HG03342 (cell line): Measurements from ENCODE around the gene SCARF2.
"Not testable (repeated sequence)": the region's sequence is repeated elsewhere in the genome, so short reads cannot be mapped to it uniquely, and the experiment has no call there.

Experiments
- ATAC-seq: cut with Tn5 transposase; IDR thresholded peaks from one replicate; pipeline ENCODE4 v1.9.1; 2021; ENCODE audit warnings: mild to moderate bottlenecking, moderate library complexity; ENCODE audit not compliant: unreplicated experiment

The SCARF2 gene

DNA sequence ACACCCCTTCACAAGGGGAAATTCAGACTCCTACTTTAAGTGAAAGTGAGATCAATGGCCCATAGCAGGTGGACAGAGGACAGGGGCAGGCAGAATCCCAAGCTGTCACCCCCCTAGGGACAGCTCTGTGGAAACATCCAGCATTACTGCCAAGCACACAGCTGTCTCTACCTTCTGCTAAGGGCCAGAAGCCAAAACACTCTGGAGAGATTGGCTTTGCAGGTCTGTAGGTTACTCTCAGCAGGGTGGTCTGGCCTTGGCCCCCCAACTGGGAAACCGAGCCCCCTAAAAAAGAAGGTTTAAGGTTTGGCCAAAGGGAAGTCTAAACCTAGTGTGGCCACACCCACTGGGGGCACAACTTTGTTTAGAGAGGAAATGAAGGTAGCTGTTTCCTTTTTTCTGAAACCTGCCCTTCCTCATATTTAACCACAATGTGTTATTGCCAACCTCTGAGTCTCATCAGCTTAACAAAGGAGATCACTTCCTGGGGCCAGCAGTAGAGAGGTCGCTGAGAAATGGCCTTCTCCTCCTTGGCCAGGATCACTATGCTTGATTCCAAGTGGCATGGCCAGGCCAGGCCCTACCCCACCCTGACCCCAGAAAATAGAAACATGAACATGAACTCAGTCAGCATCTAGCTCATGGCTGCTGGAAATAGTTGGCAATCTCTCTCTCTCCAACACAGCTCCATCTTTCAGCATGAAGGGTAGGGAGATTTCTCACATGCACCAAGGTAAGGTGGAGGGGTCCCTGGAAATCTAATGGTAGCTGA, 25.9 kb upstream of the SCARF2 start:
- no peak for ATAC-seq

DNA sequence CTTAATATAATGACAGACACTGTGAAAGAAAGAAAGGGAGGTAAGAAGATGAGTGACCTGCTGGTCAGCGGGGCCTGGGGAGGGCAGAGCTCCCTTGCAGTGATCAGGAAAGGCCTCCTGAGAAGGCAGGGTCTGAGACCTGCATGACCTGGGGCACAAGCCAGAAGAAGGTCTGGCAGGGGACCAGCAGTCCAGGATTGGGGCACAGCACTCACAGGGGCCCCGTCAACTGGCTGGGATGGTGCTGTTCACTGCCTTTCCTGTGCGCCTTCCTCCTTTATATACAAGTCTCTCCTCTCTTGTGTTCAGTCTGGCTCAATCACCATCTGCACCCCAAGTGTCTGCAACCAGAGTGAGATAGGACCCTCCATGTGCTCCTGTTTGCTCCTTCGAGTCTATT, 22.2 kb upstream of the SCARF2 start:
- no peak for ATAC-seq

DNA sequence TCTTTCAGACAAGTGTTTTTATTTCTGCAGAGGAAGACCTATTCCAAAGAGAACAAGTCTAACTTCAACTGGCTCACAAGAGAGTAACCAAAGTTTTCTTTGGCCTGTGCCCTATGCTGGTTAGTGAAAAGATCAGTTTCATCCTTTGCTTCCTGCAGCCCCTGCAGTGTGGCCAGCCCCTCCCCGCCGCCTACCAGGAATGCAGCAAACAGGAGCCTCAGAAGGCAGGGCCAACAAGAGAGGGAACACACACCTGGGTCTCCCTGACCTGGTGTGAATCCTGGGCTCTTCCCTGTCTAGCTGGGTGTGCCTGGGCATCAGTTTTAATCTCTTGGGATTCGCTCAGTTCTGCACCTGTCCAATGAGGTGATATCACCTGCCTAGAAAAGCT, 21.5 kb upstream of the SCARF2 start:
- no peak for ATAC-seq

DNA sequence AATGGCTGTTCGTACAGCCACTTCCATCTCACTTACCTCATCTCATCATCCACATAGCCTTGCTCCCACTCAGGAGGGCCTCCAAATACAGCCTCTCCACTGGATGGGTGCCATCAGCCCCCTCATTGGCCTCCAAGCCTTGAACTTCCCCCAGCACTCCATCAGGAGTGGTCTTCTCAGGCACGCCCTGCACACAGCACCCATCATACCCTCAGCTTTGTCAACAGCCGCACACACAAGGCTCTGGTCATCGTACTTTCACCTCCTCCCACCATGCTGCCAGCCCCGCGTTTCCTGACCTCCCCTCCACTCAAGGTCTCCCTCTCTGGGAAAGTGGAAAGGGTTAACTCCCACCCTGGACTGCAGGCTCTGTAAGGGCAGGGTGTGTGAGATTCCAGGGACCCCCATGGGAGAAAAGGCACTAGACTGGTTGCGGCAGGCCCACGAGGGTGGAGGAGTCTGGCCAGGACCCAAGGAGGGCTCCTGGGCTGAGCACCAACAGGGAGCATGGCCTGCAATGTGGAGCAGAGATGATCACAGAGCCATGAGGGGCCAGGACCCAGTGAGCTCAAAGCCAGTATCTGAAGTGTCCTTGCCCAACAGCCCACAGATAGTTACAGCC, 21.0 kb upstream of the SCARF2 start:
- no peak for ATAC-seq

DNA sequence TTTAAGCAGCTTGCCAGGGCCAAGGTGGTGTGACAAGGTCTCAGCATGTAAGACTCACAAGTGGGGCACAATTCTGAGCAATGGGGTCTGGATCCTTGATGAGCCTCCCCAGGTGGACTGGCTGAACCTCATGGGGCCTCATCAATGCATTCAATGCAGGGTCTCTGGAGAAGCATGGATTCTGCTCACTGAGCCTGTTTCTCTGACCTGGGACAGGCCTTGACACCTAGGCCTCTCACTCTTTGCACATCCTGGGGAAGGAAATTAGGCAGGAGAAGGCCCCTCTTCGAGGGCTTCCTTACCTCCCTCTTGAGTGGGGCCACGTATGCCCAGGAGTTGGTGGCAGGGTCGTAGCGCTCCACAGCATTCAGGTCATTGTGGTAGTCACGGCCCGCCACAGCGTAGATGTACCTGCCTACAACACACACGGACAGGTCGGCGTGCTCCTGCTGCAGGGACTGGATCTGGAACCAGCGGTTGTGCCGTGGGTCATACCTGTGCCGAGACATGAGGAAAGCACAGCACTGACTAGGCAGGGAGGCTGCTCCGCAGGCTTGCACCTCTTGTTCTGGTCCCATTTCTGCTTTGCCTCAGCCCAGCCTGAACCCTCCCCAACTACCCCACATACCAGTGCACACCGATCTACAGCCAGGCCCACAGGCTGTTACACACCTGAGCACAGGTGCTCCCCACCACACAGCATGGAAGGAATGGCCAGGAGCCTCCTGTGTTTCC, 20.0 kb upstream of the SCARF2 start:
- no peak for ATAC-seq

DNA sequence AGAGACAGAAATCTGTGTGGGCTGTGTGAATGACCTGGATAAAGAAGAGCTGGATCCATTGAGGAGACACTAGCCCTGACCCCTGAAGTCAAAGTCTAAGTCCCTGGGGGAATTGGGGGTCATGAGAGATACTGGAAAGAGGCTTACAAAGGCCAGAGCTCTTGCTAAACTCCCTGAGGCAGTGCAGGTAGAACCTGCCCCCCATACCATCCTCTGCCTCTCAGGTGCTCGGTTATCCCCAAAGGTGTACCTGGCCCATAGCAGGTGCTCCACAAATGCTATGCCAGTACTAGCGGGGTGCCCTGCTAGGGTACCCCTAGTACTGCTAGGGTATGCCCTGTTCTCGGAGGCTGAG, 19.1 kb upstream of the SCARF2 start:
- ATAC-seq = no peak

DNA sequence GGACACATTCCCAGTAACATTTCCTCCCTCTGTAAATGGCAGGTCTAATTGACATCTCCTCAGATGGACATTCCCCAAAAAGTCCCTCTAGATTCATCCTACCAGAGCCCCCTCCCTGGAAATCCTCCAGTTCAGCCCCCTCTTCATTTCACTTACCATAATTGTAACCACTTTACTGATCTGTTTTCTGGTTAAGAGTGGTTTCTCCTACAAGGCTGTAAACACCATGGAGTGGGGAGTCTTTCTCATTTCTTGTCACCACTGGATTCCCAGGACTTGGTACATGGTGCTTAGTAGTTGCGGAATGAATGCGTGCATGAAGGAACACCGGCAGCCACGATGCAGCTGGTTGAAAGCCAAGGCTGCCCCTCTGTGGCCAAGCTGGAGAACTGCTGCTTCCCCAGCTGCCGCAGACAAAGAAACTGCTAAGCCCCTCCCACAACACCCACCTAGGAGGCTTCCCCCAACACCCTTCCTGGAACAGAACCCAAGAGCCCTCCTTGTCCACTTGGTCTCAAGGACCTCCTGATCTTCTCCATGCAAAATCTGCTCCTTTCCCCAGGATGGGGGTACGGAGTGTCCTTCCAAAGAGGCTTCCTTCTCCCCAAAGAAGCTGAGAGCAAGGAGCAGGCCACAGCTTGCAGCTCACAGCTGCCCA, 18.6 kb upstream of the SCARF2 start:
- ATAC-seq = no peak

DNA sequence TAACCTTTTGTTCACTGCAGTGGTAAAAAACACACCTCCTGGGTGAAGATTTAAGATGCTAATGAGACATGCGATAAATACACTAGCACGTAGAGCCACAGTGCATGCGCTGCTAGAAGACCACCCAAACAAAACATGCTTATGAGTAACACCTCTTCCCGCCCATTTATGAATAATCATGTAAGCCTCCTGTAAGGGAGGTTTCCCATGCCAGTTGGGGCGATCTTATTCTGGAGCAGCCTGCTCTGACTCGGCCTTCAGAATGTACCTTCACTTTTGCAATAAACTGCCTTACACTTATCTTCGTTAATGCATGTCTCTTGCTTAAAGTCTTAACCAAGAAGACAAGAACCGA, 18.1 kb upstream of the SCARF2 start:
- no peak for ATAC-seq

DNA sequence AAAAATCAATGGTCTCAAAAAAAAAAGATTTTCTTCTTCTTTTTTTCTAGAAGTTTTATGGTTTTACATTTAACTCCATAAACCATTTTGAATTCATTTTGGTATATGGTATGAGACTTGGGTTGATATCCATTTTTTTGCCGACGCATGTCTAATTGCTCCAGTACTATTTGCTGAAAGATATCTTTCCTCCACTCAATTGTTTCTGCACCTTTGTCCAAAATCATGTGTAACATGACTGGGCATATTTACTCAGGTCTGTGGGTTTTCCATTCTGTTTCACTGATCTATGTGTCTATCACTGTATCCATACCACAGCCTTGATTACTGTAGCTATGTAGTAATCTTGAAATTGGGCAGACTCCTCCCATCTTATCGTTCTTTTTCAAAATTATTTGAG, 15.6 kb upstream of the SCARF2 start:
- ATAC-seq = no peak

DNA sequence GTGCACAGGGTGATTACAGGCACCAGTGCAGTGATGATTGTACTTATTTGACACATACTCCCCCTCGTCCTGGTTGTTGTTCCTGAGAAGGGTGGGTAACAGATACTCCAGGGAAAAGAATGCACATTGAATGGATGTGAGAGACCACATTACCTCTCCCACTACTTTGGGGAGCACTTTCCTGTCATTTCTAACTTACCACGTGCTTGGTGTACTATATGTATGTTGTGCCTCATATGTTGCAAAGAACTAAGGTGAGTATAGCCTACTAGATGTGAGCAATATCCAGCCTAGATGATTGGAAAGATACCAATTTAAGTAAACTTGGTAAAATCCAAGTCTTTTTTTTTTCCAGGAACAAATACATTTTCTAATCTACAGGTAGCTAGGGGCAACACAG, 14.3 kb upstream of the SCARF2 start:
- no peak for ATAC-seq

DNA sequence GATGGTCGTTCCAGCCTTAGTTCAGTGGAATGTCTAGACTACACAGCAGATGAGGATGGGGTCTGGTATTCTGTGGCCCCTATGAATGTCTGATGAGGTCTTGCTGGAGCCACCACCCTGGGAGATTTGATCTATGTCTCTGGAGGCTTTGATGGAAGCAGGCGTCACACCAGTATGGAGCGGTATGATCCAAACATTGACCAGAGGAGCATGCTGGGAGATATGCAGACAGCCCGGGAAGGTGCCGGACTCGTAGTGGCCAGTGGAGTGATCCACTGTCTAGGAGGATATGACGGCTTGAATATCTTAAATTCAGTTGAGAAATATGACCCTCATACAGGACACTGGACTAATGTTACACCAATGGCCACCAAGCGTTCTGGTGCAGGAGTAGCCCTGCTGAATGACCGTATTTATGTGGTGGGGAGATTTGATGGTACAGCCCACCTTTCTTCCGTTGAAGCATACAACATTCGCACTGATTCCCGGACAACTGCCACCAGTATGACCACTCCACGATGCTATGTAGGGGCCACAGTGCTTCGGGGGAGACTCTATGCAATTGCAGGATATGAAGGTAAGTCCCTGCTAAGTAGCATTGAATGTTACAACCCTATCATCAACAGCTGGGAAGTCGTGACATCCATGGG, 13.6 kb upstream of the SCARF2 start:
- ATAC-seq = not testable (repeated sequence)

DNA sequence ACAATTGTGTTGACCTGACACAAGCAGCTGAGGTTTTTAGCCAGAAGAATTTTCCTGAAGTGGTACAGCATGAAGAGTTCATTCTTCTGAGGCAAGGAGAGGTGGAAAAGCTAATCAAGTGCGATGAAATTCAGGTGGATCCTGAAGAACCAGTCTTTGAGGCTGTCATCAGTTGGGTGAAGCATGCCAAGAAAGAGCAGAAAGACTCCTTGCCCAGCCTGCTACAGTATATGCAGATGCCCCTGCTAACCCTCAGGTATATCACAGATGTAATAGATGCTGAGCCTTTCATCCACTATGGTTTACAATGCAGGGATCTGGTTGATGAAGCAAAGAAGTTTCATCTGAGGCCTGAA, 12.9 kb upstream of the SCARF2 start:
- no peak for ATAC-seq

DNA sequence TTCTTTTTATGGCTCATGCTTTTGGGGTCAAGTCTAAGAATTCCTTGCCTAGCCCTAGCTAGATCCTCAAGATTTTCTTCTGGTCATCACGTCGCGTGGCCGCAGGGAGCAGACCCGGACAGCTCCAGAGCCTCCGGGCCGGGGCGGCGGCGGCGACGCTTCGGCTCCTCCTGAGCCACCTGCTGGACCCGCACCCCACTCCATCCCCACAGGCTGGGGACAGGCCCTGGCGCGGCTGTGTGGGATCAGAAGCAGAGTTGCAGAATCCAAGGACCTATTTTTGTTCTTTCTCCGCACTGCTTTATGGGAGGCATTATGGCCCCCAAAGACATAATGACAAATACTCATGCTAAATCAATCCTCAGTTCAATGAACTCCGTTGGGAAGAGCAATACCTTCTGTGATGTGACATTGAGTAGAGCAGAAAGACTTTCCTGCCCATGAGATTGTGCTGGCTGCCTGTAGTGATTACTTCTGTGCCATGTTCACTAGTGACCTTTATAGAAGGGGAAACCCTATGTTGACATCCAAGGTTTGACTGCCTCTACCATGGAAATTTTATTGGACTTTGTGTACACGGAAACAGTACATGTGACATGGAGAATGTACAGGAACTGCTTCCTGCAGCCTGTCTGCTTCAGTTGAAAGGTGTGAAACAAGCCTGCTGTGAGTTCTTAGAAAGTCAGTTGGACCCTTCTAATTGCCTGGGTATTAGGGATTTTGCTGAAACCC, 12.4 kb upstream of the SCARF2 start:
- ATAC-seq = no peak

DNA sequence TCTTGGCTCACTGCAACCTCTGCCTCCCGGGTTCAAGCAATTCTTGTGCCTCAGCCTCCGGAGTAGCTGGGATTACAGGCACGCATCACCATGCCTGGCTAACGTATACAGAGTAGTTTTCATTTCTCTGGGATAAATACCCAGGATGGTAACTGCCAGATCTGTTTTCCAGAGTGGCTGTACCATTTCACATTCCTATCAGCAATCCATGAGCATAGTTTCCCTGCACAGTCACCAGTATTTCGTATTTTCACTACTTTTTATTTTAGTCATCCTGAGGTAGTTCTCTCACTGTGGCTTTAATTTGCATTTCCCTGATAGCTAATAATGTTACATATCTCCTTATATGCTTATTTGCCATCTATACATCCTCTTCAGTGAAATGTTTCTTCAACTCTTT, 11.0 kb upstream of the SCARF2 start:
- ATAC-seq = no peak

DNA sequence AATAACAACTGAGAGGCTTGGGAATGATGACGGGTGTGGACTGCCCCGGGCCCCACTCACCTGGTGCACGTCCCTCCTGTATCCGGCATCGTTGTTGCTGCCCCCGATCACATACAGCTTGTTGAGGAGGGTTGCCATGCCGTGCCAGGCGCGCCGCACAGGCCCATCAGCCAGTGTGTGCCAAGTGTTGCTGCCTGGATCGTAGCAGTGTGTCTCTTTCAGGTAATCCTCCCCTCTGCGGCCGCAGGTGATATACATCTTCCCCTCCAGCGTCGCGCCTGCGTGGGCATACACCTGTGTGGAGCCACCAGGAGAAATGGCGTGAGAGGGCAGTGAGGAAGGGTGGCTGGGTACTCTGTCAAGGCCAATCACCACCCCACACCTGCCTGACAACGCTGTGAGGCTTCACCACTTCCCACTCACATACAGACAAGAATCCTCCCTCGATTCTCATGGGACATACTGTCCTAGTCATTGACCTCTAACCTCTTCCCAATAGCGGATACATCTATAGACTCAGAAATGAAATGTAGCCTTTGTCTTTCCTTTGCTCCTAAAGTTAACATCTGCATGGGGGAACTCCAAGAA, 8.9 kb upstream of the SCARF2 start:
- ATAC-seq = no peak

DNA sequence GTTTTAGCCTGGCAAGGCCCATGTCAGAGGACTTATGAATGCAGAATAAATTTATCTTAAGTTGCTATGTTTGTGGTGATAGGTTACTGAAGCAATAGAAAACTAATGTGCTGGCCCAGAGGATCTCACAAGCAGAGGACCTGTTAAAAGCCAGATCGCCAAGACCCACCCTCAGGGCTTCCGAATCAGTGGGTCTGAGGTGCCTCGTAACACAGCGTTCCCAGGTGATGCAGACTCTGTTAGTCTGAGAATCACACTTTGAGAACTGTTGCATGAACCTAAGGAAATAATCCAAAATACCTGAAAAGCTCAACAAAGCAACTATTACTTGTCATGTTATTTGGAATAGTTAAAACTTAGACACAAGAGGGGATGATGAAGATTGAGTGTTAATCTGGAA, 6.7 kb upstream of the SCARF2 start:
- no peak for ATAC-seq

DNA sequence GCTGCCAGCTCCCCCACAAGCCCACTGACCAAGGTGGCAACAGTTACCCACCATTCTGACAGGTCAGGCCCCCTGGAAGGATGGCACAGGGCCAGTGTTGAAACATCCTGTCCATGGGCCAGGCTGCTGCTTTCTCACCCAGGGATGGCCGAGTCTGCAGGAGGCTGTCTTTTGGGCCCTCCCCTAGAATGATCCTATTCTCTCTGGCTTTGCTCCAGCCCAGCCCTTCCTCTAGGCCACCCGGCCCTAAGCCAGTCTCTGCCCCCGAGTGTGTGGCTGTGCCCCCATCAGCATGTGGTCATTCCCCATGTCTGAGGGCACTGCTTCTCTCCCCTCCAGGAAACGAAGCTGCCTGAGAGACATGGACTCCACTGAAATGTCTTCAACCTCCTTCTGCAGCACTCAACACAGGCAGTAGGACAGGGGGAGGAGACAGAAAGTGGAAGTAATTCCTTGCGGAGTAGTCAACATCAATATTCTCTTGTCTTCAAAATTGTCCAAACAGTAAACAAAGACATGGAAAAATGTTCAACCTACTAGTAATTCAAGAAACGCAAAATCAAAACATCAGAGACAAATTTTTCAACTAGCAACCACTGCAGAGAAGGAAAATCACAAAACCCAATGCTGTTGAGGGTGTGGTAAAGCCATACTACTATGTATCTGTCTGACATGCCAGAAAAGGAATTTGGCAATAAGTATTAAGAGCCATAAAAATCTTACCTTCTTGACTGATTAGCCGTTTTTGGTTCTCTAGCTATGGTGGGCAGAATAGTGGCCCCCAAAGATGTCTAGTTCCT, 5.1 kb upstream of the SCARF2 start:
- no peak for ATAC-seq

DNA sequence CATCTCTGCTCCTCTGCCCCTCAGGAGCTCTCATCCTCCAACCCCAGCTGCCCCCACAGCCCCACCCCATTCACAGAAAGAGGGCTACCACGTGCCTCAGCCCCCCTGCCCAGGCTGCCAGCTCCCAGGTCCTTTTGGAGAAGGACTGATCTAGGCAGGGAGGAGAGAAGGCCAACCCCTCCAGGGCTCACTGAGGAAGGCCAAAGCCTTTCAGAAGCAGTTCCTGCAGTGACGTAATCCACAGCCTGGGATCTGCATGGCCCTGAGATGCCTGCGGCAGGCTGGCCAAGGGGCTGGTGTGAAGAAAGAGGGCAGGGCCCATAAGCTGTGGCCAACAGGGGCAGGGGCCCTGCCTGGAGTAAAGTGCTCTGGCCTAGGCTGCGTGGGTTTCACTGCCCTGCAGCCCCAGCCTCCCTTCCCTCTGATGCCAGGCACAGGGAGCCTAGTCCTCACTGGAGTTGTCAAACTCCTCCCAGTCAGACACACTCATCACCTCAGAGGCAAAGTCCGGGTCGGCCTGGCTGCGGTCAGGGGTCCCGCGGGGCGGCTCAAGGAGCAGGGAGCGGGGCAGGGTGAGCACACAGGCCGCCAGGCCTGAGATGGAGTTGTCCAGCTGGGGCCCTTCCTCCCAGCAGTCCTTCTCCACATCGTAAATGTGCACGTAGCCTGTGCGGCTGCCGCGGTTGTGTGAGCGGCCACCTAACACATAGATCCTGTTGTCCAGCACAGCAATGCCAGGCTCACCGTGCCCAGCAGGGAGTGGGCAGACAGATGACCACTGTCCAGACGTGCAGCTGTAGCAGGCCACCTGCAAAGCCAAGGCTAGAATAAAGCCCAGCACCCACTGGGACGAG, 4.2 kb upstream of the SCARF2 start:
- no peak for ATAC-seq
